HEK293 (cell line): ENCODE results near the gene TRIM7.

Experiments
- ATF2 ChIP-seq: fragments of 450-650 bp; formaldehyde crosslinking; IDR thresholded peaks from 2 replicates; pipeline ENCODE4 v1.5.1; 2016; ENCODE audit warnings: missing biosample characterization, missing genetic modification characterization, low read depth
- PRDM2 ChIP-seq: fragments of 450-650 bp; formaldehyde crosslinking; IDR thresholded peaks from 2 replicates; pipeline ENCODE4 v1.5.1; 2016; ENCODE audit warnings: missing biosample characterization, missing genetic modification characterization, borderline replicate concordance
- ZBTB21 ChIP-seq: fragments of 450-650 bp; formaldehyde crosslinking; IDR thresholded peaks from 2 replicates; pipeline ENCODE4 v1.5.1; 2017; ENCODE audit warnings: missing biosample characterization, missing genetic modification characterization
- ZBTB8A ChIP-seq: fragments of 450-650 bp; formaldehyde crosslinking; IDR thresholded peaks from 2 replicates; pipeline ENCODE4 v1.5.1; 2016; ENCODE audit warnings: missing biosample characterization, missing genetic modification characterization
- ZNF112 ChIP-seq: fragments of 450-650 bp; formaldehyde crosslinking; IDR thresholded peaks from 2 replicates; pipeline ENCODE4 v1.5.0; 2017; ENCODE audit warnings: missing biosample characterization, missing genetic modification characterization
- ZNF132 ChIP-seq: fragments of 450-650 bp; formaldehyde crosslinking; IDR thresholded peaks from 2 replicates; pipeline ENCODE4 v1.5.1; 2017; ENCODE audit warnings: missing biosample characterization, missing genetic modification characterization, borderline replicate concordance
- ZNF140 ChIP-seq: fragments of 450-650 bp; formaldehyde crosslinking; IDR thresholded peaks from 2 replicates; pipeline ENCODE4 v1.5.1; 2016; ENCODE audit warnings: missing biosample characterization, missing genetic modification characterization
- ZNF146 ChIP-seq: fragments of 450-650 bp; formaldehyde crosslinking; IDR thresholded peaks from 2 replicates; pipeline ENCODE4 v1.5.1; 2016; ENCODE audit warnings: missing biosample characterization, missing genetic modification characterization
- ZNF202 ChIP-seq: fragments of 450-650 bp; formaldehyde crosslinking; IDR thresholded peaks from 2 replicates; pipeline ENCODE4 v1.5.1; 2016; ENCODE audit warnings: missing biosample characterization, missing genetic modification characterization, borderline replicate concordance
- ZNF274 ChIP-seq, 2 experiments: fragments of 200-500 bp in 1 of 2; fragments of 450-650 bp in 1 of 2; sonication (Bioruptor generic) in 1 of 2; formaldehyde crosslinking in 1 of 2; IDR thresholded peaks; 2 replicates each; pipeline versions ENCODE4 v1.5.1 to v1.6.1; 2014 to 2016; ENCODE audit warnings: borderline replicate concordance in 1 of 2, inconsistent platforms in 1 of 2, low read length in 1 of 2, missing biosample characterization in 1 of 2, missing genetic modification characterization in 1 of 2
- ZNF37A ChIP-seq: fragments of 450-650 bp; IDR thresholded peaks from 2 replicates; pipeline ENCODE4 v1.5.1; 2018; ENCODE audit warnings: missing biosample characterization, missing genetic modification characterization
- ZNF423 ChIP-seq: fragments of 450-650 bp; formaldehyde crosslinking; IDR thresholded peaks from 2 replicates; pipeline ENCODE4 v1.5.1; 2016; ENCODE audit warnings: missing biosample characterization, missing genetic modification characterization
- ZNF514 ChIP-seq: fragments of 450-650 bp; formaldehyde crosslinking; IDR thresholded peaks from 2 replicates; pipeline ENCODE4 v1.5.1; 2016; ENCODE audit warnings: missing biosample characterization, missing genetic modification characterization
- ZNF658 ChIP-seq: fragments of 450-650 bp; formaldehyde crosslinking; IDR thresholded peaks from 2 replicates; pipeline ENCODE4; 2016; ENCODE audit warnings: missing biosample characterization, missing genetic modification characterization
- ZNF660 ChIP-seq: fragments of 450-650 bp; IDR thresholded peaks from 2 replicates; pipeline ENCODE4 v1.5.1; 2018; ENCODE audit warnings: missing biosample characterization, mild to moderate bottlenecking, missing genetic modification characterization
- TF ChIP-seq, protein P1 (sequence below): fragments of 450-650 bp; formaldehyde crosslinking; IDR thresholded peaks from 2 replicates; pipeline ENCODE4 v1.5.1; 2017; ENCODE audit warnings: missing biosample characterization, missing genetic modification characterization
- TF ChIP-seq, protein P2 (sequence below): fragments of 450-650 bp; formaldehyde crosslinking; IDR thresholded peaks from 2 replicates; pipeline ENCODE4 v1.5.1; 2016; ENCODE audit warnings: missing biosample characterization, missing genetic modification characterization
- TF ChIP-seq, protein P3 (sequence below): fragments of 450-650 bp; formaldehyde crosslinking; IDR thresholded peaks from 2 replicates; pipeline ENCODE4 v1.5.1; 2016; ENCODE audit warnings: missing biosample characterization, missing genetic modification characterization, borderline replicate concordance
- TF ChIP-seq, protein P4 (sequence below): fragments of 450-650 bp; formaldehyde crosslinking; IDR thresholded peaks from 2 replicates; pipeline ENCODE4 v1.5.1; 2017; ENCODE audit warnings: missing biosample characterization, missing genetic modification characterization

The TRIM7 gene

DNA sequence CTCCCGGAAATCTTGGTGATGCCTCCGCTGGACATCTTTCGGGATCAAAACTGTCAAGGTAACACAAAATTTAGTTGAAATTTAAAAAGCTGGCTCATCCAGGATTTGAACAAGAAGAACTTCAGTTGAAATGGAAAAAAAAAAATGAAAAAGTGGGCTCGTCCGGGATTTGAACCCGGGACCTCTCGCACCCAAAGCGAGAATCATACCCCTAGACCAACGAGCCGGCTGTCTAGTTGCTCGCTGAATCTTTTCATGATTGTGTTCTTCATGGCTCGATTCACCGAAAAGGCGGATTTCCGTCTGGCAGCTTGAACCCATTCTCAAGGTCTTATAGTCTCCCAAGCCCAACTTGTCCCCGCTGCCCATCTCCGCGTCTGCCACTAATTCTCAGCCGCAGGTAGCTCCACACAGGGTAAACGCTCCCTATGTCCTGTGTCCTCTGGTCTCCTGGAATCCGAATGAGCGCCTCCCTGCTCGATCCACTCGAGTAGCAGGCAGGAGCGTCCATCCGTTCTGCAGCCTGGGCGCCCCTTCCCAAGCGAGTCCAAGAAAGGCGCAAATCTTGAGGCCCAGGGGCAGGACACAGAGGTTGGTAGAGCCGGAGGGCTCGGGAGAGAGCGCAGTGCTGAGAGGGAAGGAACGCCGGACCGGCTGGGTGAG is 16.2 kb downstream of the TRIM7 start (continued):
- TF ChIP-seq PRDM2 (tag by site-specific recombination) (no peak), ZNF140 (tag by site-specific recombination) (no peak), ZNF202 (no peak), ZNF132 (tag by site-specific recombination) (no peak), ZNF660 (tag by site-specific recombination) (peak; percentile 12; the same call in 1 of the 2 replicates), ZNF658 (tag by site-specific recombination) (no peak), ZBTB21 (tag by site-specific recombination) (no peak), ZNF274 (IDR thresholded peaks at IDR 0.05; ENCODE audit: low read length) (no peak), ZNF274 (tag by site-specific recombination; IDR thresholded peaks at IDR 0.05; ENCODE audit: borderline replicate concordance) (no peak), ZBTB8A (peak; percentile 93), ZNF112 (tag by site-specific recombination) (no peak), ATF2 (tag by site-specific recombination) (no peak), ZNF146 (tag by site-specific recombination) (no peak), ZNF423 (peak; percentile 75), ZNF37A (no peak), ZNF514 (tag by site-specific recombination) (no peak)
- TF ChIP-seq, protein P1, sequence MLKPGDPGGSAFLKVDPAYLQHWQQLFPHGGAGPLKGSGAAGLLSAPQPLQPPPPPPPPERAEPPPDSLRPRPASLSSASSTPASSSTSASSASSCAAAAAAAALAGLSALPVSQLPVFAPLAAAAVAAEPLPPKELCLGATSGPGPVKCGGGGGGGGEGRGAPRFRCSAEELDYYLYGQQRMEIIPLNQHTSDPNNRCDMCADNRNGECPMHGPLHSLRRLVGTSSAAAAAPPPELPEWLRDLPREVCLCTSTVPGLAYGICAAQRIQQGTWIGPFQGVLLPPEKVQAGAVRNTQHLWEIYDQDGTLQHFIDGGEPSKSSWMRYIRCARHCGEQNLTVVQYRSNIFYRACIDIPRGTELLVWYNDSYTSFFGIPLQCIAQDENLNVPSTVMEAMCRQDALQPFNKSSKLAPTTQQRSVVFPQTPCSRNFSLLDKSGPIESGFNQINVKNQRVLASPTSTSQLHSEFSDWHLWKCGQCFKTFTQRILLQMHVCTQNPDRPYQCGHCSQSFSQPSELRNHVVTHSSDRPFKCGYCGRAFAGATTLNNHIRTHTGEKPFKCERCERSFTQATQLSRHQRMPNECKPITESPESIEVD = no peak
- TF ChIP-seq, protein P2, sequence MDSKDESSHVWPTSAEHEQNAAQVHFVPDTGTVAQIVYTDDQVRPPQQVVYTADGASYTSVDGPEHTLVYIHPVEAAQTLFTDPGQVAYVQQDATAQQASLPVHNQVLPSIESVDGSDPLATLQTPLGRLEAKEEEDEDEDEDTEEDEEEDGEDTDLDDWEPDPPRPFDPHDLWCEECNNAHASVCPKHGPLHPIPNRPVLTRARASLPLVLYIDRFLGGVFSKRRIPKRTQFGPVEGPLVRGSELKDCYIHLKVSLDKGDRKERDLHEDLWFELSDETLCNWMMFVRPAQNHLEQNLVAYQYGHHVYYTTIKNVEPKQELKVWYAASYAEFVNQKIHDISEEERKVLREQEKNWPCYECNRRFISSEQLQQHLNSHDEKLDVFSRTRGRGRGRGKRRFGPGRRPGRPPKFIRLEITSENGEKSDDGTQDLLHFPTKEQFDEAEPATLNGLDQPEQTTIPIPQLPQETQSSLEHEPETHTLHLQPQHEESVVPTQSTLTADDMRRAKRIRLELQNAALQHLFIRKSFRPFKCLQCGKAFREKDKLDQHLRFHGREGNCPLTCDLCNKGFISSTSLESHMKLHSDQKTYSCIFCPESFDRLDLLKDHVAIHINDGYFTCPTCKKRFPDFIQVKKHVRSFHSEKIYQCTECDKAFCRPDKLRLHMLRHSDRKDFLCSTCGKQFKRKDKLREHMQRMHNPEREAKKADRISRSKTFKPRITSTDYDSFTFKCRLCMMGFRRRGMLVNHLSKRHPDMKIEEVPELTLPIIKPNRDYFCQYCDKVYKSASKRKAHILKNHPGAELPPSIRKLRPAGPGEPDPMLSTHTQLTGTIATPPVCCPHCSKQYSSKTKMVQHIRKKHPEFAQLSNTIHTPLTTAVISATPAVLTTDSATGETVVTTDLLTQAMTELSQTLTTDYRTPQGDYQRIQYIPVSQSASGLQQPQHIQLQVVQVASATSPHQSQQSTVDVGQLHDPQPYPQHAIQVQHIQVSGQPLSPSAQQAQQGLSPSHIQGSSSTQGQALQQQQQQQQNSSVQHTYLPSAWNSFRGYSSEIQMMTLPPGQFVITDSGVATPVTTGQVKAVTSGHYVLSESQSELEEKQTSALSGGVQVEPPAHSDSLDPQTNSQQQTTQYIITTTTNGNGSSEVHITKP (tag by site-specific recombination) = 0 out of 2 replicates have a peak, but pooled peaks have one; percentile 20
- TF ChIP-seq, protein P3, sequence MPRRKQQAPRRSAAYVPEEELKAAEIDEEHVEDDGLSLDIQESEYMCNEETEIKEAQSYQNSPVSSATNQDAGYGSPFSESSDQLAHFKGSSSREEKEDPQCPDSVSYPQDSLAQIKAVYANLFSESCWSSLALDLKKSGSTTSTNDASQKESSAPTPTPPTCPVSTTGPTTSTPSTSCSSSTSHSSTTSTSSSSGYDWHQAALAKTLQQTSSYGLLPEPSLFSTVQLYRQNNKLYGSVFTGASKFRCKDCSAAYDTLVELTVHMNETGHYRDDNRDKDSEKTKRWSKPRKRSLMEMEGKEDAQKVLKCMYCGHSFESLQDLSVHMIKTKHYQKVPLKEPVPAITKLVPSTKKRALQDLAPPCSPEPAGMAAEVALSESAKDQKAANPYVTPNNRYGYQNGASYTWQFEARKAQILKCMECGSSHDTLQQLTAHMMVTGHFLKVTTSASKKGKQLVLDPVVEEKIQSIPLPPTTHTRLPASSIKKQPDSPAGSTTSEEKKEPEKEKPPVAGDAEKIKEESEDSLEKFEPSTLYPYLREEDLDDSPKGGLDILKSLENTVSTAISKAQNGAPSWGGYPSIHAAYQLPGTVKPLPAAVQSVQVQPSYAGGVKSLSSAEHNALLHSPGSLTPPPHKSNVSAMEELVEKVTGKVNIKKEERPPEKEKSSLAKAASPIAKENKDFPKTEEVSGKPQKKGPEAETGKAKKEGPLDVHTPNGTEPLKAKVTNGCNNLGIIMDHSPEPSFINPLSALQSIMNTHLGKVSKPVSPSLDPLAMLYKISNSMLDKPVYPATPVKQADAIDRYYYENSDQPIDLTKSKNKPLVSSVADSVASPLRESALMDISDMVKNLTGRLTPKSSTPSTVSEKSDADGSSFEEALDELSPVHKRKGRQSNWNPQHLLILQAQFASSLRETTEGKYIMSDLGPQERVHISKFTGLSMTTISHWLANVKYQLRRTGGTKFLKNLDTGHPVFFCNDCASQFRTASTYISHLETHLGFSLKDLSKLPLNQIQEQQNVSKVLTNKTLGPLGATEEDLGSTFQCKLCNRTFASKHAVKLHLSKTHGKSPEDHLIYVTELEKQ = no peak
- TF ChIP-seq, protein P4, sequence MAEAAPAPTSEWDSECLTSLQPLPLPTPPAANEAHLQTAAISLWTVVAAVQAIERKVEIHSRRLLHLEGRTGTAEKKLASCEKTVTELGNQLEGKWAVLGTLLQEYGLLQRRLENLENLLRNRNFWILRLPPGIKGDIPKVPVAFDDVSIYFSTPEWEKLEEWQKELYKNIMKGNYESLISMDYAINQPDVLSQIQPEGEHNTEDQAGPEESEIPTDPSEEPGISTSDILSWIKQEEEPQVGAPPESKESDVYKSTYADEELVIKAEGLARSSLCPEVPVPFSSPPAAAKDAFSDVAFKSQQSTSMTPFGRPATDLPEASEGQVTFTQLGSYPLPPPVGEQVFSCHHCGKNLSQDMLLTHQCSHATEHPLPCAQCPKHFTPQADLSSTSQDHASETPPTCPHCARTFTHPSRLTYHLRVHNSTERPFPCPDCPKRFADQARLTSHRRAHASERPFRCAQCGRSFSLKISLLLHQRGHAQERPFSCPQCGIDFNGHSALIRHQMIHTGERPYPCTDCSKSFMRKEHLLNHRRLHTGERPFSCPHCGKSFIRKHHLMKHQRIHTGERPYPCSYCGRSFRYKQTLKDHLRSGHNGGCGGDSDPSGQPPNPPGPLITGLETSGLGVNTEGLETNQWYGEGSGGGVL (tag by site-specific recombination) = no peak
